Measurements from ENCODE around the gene MMP2.

The MMP2 gene

GRCh38 chr16:55470533-55471371 is 8.2 kb upstream of the MMP2 start:
- POLR2A ChIA-PET = no interaction called here
- no peaks in the 10 kb centered on the region for H3K4me1 ChIP-seq (ENCODE audit: control insufficient read depth, insufficient read depth, low read length)
- H3K27ac ChIP-seq (ENCODE audit: extremely low read depth, low read depth, low read length) = no peak overlapping the region
- CTCF ChIA-PET = interaction anchor here (1.1 to 14.4 kb wide), 3 partner anchors 16 to 231 kb away, joined by 3 to 407 read pairs (median 5); no protein-coding TSS in a partner anchor
- no peaks in the 10 kb centered on the region for H3K36me3 ChIP-seq (ENCODE audit: control insufficient read depth in 2 of 2, insufficient read depth in 1 of 2, low read length in 2 of 2)
- H3K9me3 ChIP-seq (ENCODE audit: control insufficient read depth, insufficient read depth, low read depth, low read length) = no peaks in the 10 kb centered on the region
- no peak overlapping the region for H3K4me3 ChIP-seq (ENCODE audit: low read depth, low read length)
- TF ChIP-seq GLIS1 (tag by site-specific recombination; IDR thresholded peaks at IDR 0.05) (peak; percentile 61), ZNF76 (tag by site-specific recombination; IDR thresholded peaks at IDR 0.05; ENCODE audit: borderline replicate concordance, low read depth) (no peak), ZNF184 (tag by site-specific recombination; IDR thresholded peaks at IDR 0.05) (no peak), INSM2 (tag by site-specific recombination; IDR thresholded peaks at IDR 0.05) (no peak), ZNF280D (tag by site-specific recombination; IDR thresholded peaks at IDR 0.05) (no peak), ZIC2 (tag by site-specific recombination; IDR thresholded peaks at IDR 0.05) (peak; percentile 97), ZNF335 (tag by site-specific recombination; conservative IDR thresholded peaks at IDR 0.05) (no peak), ZFP41 (tag by site-specific recombination; IDR thresholded peaks at IDR 0.05; ENCODE audit: borderline replicate concordance) (no peak)

- CTCF ChIA-PET = interaction anchor here (0.6 to 14.4 kb wide), 4 partner anchors 15 to 230 kb away, joined by 3 to 407 read pairs (median 4); no protein-coding TSS in a partner anchor
- TF ChIP-seq ZNF555 (tag by site-specific recombination; conservative IDR thresholded peaks at IDR 0.05) = no peak
- no peak for TF ChIP-seq ZNF354C (tag by site-specific recombination; IDR thresholded peaks at IDR 0.05; ENCODE audit: borderline replicate concordance, low read depth)
- TF ChIP-seq ZNF214 (tag by site-specific recombination; IDR thresholded peaks at IDR 0.05; ENCODE audit: borderline replicate concordance) = no peak
- no peak for TF ChIP-seq TSHZ1 (tag by site-specific recombination; IDR thresholded peaks at IDR 0.05; ENCODE audit: borderline replicate concordance)
- H3K4me3 ChIP-seq (ENCODE audit: low read depth, low read length) = no peak overlapping the region
Observed at GRCh38 chr16:55471448-55472097, 7.4 kb upstream of the MMP2 start.

More at GRCh38 chr16:55471448-55472097, 7.4 kb upstream of the MMP2 start:
- Histone ChIP-seq H3K27ac (ENCODE audit: extremely low read depth, low read depth, low read length) (no peak overlapping the region), H3K9me3 (ENCODE audit: control insufficient read depth, insufficient read depth, low read depth, low read length) (no peaks in the 10 kb centered on the region), H3K4me1 (ENCODE audit: control insufficient read depth, insufficient read depth, low read length) (no peaks in the 10 kb centered on the region), H3K36me3 (ENCODE audit: control insufficient read depth in 2 of 2, insufficient read depth in 1 of 2, low read length in 2 of 2) (no peaks in the 10 kb centered on the region)
- POLR2A ChIA-PET = no interaction called here

All from HEK293 (cell line).